ENCODE results near the gene ZCCHC10.
"Not testable (repeated sequence)": the region's sequence is repeated elsewhere in the genome, so short reads cannot be mapped to it uniquely, and the experiment has no call there.

Gene ZCCHC10

DNA sequence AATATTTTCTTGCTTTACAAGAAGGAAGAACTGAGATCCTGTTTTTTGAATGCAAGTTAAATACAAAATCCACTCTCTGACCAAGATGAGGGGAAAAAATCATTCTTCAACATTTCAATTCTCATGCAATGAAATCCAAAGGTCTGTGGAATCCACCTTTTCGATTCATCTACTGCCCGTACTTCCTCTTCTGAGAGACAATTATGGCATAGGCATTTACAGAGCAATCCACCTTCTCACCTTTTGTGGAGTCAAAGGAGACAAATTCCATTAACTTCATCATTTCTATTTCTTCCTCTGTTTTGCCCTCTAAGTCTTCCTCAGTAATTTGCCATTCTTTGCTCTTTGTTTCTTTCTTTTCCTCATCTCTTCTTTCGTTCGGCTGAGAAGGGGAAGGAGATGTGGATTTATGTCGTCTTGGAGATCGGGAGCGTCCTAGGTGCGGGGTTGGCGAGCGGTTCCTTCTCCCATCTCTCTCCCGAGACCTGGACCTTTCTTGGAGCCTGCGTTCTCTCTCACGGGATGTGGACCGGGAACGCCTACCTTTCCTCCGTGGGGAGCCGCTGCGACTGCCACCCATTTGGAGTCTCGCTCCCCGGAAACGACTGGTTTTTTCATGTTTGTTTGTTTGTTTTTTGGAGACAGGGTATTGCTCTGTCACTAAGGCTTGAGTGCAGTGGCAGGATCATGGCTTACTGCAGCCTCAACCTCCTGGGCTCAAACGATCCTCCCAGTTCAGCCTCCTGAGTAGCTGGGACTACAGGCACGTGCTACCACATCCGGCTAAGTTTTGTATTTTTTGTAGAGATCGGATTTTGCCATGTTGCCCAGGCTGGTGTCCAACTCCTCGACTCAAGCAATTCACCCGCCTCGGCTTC is 38.6 kb downstream of the ZCCHC10 start:
- Mint-ChIP-seq H3K27me3 (no peaks in the 10 kb centered on the region), H3K36me3 (ENCODE audit: insufficient read depth) (no peaks in the 10 kb centered on the region), H3K27ac (ENCODE audit: low read depth) (no peak overlapping the region), H3K4me3 (no peak overlapping the region), H3K9me3 (no peaks in the 10 kb centered on the region), H3K4me1 (no peaks in the 10 kb centered on the region)
- DNase-seq (ENCODE audit: low spot score in 2 of 2) (no peak), ATAC-seq (replicated peaks; ENCODE audit: extremely low read depth, poor library complexity, severe bottlenecking) (no peak)

DNA sequence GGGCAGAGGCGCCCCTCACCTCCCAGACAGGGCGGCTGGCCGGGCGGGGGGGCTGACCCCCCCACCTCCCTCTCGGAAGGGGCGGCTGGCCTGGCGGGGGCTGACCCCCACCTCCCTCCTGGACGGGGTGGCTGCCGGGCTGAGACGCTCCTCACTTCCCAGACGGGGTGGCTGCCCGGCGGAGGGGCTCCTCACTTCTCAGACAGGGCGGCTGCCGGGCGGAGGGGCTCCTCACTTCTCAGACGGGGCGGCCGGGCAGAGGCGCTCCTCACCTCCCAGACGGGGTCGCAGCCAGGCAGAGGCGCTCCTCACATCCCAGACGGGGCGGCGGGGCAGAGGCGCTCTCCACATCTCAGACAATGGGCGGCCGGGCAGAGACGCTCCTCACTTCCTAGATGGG is 43.4 kb downstream of the ZCCHC10 start:
- not testable (repeated sequence) for DNase-seq (ENCODE audit: low spot score in 2 of 2); H3K27ac Mint-ChIP-seq (ENCODE audit: low read depth); H3K27me3 Mint-ChIP-seq; H3K4me1 Mint-ChIP-seq; H3K4me3 Mint-ChIP-seq; H3K9me3 Mint-ChIP-seq; ATAC-seq (replicated peaks; ENCODE audit: extremely low read depth, poor library complexity, severe bottlenecking); H3K36me3 Mint-ChIP-seq (ENCODE audit: insufficient read depth)

DNA sequence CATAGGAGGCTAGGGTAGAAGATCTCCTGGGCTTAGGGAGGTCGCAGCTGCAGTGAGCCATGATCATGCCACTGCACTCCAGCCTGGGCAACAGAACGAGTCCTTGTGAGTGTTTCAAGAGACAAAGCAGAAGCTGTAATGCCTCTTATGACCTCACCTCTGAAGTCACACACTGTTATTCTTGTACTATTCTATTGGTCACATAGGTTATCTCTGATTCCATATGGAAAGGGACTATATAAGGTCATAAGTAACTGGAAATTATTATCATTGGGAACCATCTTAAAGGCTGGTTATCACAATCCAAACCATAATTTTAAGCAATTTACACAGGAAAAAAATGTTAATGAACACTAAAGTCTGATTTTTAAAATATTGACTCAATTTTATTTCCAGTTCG is 45.1 kb downstream of the ZCCHC10 start:
- no peak for DNase-seq (ENCODE audit: low spot score in 2 of 2)
- Mint-ChIP-seq H3K4me3 (no peak overlapping the region), H3K9me3 (peaks cover 5% of the 10 kb centered on the region)

DNA sequence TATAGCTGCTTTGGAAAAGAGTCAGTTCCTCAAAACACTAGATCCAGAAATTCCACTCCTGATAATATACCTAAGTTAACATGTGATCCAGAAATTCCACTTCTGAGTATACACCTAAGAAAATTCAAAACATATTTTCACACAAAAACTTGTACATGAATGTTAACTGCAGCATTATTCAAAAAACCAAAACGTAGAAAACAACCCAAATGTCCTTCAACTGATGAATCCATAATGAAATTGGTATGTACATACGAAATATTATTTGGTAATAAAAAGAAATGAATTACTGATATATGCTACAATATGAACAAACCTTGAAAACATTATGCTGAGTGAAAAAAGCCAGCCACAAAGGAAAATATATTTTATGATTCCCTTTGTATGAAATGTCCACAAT is 46.4 kb downstream of the ZCCHC10 start:
- H3K36me3 Mint-ChIP-seq (ENCODE audit: insufficient read depth) = no peaks in the 10 kb centered on the region
- H3K9me3 Mint-ChIP-seq = peaks cover 5% of the 10 kb centered on the region
- DNase-seq (ENCODE audit: low spot score in 2 of 2) (no peak), ATAC-seq (replicated peaks; ENCODE audit: extremely low read depth, poor library complexity, severe bottlenecking) (no peak)
- no peak overlapping the region for H3K4me3 Mint-ChIP-seq
- H3K4me1 Mint-ChIP-seq = no peaks in the 10 kb centered on the region
- no peaks in the 10 kb centered on the region for H3K27me3 Mint-ChIP-seq
- H3K27ac Mint-ChIP-seq (ENCODE audit: low read depth) = no peak overlapping the region

More for the DNA sequence above, 45.1 kb downstream of the ZCCHC10 start:
- ATAC-seq (replicated peaks; ENCODE audit: extremely low read depth, poor library complexity, severe bottlenecking) = no peak
- Mint-ChIP-seq H3K27me3 (no peaks in the 10 kb centered on the region), H3K36me3 (ENCODE audit: insufficient read depth) (no peaks in the 10 kb centered on the region), H3K4me1 (no peaks in the 10 kb centered on the region), H3K27ac (ENCODE audit: low read depth) (no peak overlapping the region)

DNA sequence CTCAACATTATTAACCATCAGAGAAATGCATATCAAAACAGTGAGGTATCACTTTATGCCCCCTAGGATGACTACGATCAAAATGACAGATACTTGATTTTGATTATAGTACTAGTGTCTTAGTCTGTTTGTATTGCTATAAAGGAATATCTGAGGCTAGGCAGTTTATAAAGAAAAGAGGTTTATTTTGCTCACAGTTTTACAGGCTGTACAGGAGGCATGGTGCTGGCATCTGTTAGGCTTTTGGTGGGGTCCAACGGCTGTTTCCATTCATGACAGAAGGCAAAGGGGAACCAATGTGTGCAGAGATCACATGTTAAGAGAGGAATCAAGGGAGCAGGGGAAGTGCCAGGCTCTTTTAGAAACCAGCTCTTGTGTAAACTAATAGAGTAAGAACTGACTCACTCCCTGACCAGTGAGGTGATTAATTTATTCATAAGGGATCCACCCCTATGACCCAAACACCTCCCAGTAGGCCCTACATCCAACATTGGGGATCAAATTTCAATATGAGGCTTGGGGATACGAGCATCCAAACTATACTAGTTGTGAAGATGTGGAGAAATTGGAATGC is 46.9 kb downstream of the ZCCHC10 start:
- ATAC-seq (replicated peaks; ENCODE audit: extremely low read depth, poor library complexity, severe bottlenecking) (no peak), DNase-seq (ENCODE audit: low spot score in 2 of 2) (no peak)
- H3K4me1 Mint-ChIP-seq = no peaks in the 10 kb centered on the region

DNA sequence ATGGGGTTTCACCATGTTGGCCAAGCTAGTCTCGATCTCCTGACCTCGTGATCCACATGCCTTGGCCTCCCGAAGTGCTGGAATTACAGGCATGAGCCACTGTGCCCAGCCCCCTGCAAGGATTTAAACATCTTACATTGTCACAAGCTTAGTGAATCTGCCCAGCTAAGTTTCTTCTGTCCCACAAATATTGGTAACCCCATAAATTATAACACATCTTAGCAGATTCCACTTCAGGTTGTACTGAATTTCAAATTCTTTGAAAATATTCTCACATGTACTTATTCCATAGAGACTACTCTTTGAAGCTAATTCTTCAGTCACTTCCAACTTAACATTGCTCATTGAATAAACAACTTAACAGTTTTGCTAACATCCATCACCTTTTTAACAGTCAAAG is 49.5 kb downstream of the ZCCHC10 start:
- Mint-ChIP-seq H3K27ac (ENCODE audit: low read depth) (no peak overlapping the region), H3K4me1 (no peaks in the 10 kb centered on the region), H3K9me3 (peaks cover 5% of the 10 kb centered on the region), H3K36me3 (ENCODE audit: insufficient read depth) (no peaks in the 10 kb centered on the region), H3K4me3 (no peak overlapping the region), H3K27me3 (no peaks in the 10 kb centered on the region)
- ATAC-seq (replicated peaks; ENCODE audit: extremely low read depth, poor library complexity, severe bottlenecking) (no peak), DNase-seq (ENCODE audit: low spot score in 2 of 2) (no peak)

More for the DNA sequence above, 46.9 kb downstream of the ZCCHC10 start:
- Mint-ChIP-seq H3K27ac (ENCODE audit: low read depth) (no peak overlapping the region), H3K9me3 (peaks cover 5% of the 10 kb centered on the region), H3K36me3 (ENCODE audit: insufficient read depth) (no peaks in the 10 kb centered on the region), H3K4me3 (no peak overlapping the region), H3K27me3 (no peaks in the 10 kb centered on the region)

DNA sequence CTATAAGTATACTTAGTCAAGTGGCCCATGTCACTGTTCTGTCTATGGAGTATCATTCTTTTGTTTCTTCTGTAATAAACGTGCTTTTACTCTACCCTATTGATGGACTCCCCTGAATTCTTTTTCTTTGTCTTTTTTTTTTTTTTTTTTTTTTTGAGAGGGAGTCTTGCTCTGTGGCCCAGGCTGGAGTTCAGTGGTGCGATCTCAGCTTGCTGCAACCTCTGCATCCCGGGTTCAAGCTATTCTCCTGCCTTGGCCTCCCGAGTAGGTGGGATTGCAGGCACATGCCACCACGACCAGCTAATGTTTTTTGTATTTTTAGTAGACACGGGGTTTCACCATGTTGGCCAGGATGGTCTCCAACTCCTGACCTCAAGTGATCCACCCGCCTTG is 53.9 kb downstream of the ZCCHC10 start:
- not testable (repeated sequence) for H3K36me3 Mint-ChIP-seq (ENCODE audit: insufficient read depth); H3K27ac Mint-ChIP-seq (ENCODE audit: low read depth); ATAC-seq (replicated peaks; ENCODE audit: extremely low read depth, poor library complexity, severe bottlenecking); H3K4me1 Mint-ChIP-seq; H3K27me3 Mint-ChIP-seq; H3K4me3 Mint-ChIP-seq; DNase-seq (ENCODE audit: low spot score in 2 of 2); H3K9me3 Mint-ChIP-seq

DNA sequence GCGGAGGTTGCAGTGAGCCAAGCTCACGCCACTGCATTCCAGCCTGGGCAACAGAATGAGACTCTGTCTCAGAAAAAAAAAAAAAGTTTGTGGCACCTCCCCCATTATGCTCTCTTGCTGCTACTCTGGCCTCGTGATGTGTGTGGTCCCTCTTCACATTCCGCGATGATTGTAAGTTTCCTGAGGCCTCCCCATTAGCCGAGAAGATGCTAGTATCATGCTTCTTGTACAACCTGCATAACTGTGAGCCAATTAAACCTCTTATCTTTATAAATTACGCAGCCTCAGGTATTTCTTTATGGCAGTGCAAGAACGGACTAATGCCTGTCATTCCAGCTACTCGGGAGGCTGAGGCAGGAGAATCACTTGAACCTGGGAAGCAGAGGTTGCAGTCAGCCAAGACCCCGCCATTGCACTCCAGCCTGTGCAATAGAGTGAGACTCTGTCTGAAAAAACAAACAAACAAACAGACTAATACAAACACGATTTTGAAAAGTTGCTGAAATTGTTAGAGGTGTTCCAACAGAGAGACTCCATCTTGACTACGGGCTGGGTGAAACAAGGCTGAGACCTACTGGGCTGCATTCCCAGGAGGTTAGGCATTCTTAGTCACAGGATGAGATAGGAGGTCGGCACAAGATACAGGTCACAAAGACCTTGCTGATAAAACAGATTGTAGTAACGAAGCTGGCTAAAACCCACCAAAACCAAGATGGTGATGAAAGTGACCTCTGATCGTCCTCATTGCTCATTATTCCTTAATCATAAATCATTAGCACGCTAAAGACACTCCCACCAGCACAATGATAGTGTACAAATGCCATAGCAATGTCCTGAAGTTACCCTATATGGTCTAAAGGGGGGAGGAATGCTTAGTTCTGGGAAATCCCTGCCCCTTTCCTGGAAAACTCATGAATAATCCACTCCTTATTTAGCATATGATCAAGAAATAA is 54.6 kb downstream of the ZCCHC10 start:
- no peak for ATAC-seq (replicated peaks; ENCODE audit: extremely low read depth, poor library complexity, severe bottlenecking)
- Mint-ChIP-seq H3K4me3 (no peak overlapping the region), H3K9me3 (peaks cover 2% of the 10 kb centered on the region), H3K36me3 (ENCODE audit: insufficient read depth) (no peaks in the 10 kb centered on the region), H3K4me1 (no peaks in the 10 kb centered on the region), H3K27ac (ENCODE audit: low read depth) (no peak overlapping the region), H3K27me3 (no peaks in the 10 kb centered on the region)
- DNase-seq (ENCODE audit: low spot score in 2 of 2) = no peak

DNA sequence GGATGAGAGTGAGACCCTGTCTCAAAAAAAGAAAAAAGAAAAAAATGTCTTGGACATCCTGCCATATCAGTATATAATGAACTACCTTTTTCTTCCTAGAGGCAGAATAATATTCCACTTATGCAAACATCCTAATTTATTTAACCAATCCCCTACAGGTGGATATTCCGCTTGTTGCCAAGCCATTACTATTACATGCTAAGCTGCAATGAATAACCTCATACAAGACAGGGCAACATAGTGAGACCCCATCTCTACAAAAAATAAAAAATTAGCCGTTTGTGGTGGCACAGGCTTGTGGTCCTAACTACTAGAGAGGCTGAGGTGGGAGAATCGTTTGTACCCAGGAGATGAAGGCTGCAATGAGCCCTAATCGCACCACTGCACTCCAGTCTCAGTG is 61.2 kb downstream of the ZCCHC10 start:
- Mint-ChIP-seq H3K36me3 (ENCODE audit: insufficient read depth) (peaks cover 9% of the 10 kb centered on the region), H3K27ac (ENCODE audit: low read depth) (peak overlapping the region; percentile 95), H3K4me3 (no peak overlapping the region), H3K9me3 (no peaks in the 10 kb centered on the region), H3K27me3 (no peaks in the 10 kb centered on the region), H3K4me1 (peaks cover 17% of the 10 kb centered on the region)
- no peak for ATAC-seq (replicated peaks; ENCODE audit: extremely low read depth, poor library complexity, severe bottlenecking)
- DNase-seq (ENCODE audit: low spot score in 2 of 2) = no peak

DNA sequence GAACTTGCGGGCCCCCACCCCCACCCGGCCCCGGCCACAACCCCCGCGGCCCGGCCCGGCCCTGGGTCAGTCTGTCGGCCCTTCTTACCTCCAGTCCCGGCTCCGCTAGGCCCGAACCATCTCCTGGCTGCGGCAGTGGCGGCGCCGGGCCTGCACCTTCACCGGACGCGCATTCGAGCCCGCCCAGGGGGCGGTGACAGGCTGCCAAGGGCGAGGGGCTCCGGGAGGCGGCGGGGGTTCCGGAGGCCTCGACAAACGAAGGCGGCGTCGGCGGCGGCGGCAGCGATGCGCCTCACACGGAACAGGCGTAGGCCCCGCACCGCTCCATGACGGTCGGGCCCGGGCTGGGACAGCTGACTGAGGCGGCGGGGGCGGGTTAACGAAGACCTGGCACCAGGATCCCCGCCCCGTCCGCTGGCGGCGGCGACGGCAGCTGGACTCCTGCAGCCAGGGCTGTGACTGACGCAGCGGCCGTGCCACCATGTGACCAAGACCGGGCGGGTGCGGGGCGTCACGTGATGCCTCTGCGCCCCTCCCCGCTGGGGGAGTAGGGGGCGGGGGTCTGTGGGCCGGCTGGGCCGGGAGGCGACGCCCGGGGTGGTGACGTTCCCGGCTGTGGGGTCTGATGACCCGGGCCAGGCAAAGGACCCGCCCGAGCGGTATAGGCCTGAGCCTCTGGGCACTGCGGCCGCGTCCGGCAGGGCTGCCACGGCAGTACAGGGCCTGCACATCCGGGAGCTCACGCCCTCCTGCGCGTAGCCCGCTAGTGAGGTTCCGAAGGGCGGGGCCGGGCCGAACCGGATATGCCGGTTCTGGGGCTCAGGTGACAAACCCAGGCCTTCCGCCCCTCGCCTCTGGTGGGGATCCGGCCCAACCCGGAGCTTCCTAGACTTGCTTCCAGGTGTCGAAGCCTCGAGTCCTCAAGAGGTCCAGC is 62.9 kb downstream of the ZCCHC10 start, which contains the start of gene AFF4:
Gene AFF4 (minus strand): TSS at position 464 of the 934 bp plus-strand sequence. CDS start 26,445 bp downstream, outside the sequence.
- ATAC-seq (replicated peaks; ENCODE audit: extremely low read depth, poor library complexity, severe bottlenecking) = peak; percentile 79
- Mint-ChIP-seq H3K27ac (ENCODE audit: low read depth) (peak within 1 kb of the TSS; percentile 95), H3K36me3 (ENCODE audit: insufficient read depth) (peaks cover 20% of the 10 kb centered on the region), H3K4me1 (peaks cover 26% of the 10 kb centered on the region), H3K27me3 (no peaks in the 10 kb centered on the region), H3K9me3 (no peaks in the 10 kb centered on the region), H3K4me3 (peak within 1 kb of the TSS; percentile 92)
- DNase-seq (ENCODE audit: low spot score in 2 of 2) = peak; percentile 71 to 76

DNA sequence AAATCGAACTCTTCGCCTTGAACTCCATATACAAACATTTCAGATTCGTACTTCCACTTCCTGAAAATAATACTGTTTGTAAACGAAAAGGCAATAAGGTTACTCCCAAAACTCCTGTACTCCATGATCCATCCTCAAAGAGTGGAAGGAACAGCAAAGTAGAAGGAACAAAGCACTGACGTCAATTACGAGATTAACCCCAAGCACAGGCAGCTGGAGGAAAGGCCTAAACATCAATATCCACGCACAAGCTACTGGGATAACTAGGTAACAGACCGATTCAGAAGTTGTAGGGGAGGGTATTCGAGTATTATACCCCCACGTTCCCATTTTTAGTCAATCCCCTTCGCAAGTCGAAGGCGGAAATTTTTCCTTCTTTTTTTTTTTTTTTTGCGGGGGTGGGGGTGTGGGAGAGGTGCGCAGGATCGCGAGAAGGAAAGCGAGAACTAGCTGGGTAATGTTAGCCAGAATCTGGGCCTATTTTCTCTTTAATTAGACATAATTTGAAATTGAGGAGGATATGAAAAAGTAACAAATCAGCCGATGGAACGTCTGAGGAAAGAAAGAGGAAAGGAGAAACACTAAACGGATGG is 63.8 kb downstream of the ZCCHC10 start:
- DNase-seq (ENCODE audit: low spot score in 2 of 2) = no peak
- H3K36me3 Mint-ChIP-seq (ENCODE audit: insufficient read depth) = peaks cover 24% of the 10 kb centered on the region
- no peak for ATAC-seq (replicated peaks; ENCODE audit: extremely low read depth, poor library complexity, severe bottlenecking)
- H3K27me3 Mint-ChIP-seq = no peaks in the 10 kb centered on the region
- peaks cover 31% of the 10 kb centered on the region for H3K4me1 Mint-ChIP-seq
- no peaks in the 10 kb centered on the region for H3K9me3 Mint-ChIP-seq
- H3K27ac Mint-ChIP-seq (ENCODE audit: low read depth) = peak overlapping the region; percentile 95
- H3K4me3 Mint-ChIP-seq = peak overlapping the region; percentile 92

All from central memory CD8-positive, alpha-beta T cell (primary cell).